Esophagus squamous epithelium (tissue), 4 donors: ENCODE results near the gene PLA2R1.

ENCODE experiments used
- CTCF ChIP-seq, 6 experiments: fragments of 450-650 bp in 4 of 6; fragments of 200-600 bp in 2 of 6; sonication (generic) in 2 of 6; IDR thresholded peaks; one replicate each; pipeline ENCODE4 v1.5.1; 2016 to 2019; ENCODE audit warnings: antibody characterized with exemption in 6 of 6, mild to moderate bottlenecking in 4 of 6, moderate library complexity in 4 of 6
- POLR2A ChIP-seq, 4 donors: fragments of 450-650 bp; IDR thresholded peaks; one replicate each; pipeline ENCODE4 v1.6.1; 2017; ENCODE audit warnings: antibody characterized with exemption in 4 of 4, mild to moderate bottlenecking in 4 of 4, moderate library complexity in 3 of 4

DNA sequence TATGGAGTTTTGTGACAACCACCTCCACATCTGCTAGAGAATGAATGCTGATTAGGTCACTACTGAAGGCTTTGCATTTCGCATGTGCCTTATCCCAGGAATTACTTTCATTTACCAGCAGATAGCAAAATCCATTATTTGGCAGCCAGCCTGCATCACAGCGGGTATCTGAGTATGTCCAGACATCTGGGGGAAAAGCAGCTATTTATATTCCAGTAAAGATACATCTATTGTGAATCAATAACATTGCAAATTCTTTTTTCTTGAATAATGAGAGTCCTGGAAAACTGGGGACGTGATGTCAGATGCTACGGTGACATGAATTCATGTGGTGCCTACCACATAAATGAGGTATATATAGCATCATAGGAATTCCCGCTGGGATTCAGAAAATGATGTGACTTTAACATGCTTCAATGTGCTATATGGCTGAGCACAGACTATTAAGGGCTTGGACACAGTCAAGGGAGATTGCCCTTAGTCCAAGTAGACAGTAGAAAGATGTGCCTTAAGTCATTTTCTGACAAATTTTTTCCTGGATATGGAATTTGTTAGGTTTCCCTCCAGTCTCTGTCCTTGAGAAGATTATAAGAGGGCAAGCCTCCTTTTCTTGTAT, 180.2 kb downstream of the PLA2R1 start:
- no peak for TF ChIP-seq CTCF (IDR thresholded peaks at IDR 0.05)
- no peak for TF ChIP-seq POLR2A (IDR thresholded peaks at IDR 0.05)
